ENCODE data around the gene SOX8.

Gene SOX8

DNA sequence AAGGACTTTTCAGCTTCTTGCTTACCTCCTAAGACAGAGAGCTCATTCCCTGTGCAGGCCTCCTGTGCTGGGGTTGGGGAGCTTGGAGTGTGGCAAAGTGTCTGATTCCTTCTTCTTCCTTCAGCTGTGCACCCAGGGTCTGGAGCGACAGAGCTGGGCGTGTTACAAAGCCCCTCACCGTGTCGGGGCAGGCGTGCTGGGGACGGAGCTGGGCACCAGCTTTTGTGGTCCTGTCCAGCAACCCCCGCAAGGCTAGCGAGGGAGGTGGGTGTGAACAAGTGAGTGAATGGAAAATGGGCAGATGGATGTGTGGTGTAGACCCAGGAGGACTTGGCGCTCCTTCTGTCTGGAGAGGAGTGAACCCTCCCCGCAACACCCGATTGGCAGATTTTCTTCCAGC lies 23.7 kb downstream of the SOX8 start:
- TF ChIP-seq CEBPB (IDR thresholded peaks at IDR 0.05) (no peak), TEAD4 (IDR thresholded peaks at IDR 0.05) (no peak), YY1 (IDR thresholded peaks at IDR 0.05; ENCODE audit: low read depth) (no peak), FOXM1 (IDR thresholded peaks at IDR 0.05; ENCODE audit: borderline replicate concordance, low read depth) (no peak), RAD21 (IDR thresholded peaks at IDR 0.05; ENCODE audit: low read depth) (no peak), REST (IDR thresholded peaks at IDR 0.05; ENCODE audit: low read depth) (no peak), ZBTB7A (IDR thresholded peaks at IDR 0.05; ENCODE audit: low read depth) (no peak), NFIC (IDR thresholded peaks at IDR 0.05) (no peak), EP300 (IDR thresholded peaks at IDR 0.05; ENCODE audit: borderline replicate concordance) (no peak), USF1 (IDR thresholded peaks at IDR 0.05) (no peak), TAF1 (IDR thresholded peaks at IDR 0.05; ENCODE audit: low read depth) (no peak), CREB1 (IDR thresholded peaks at IDR 0.05; ENCODE audit: low read depth) (no peak), TCF12 (IDR thresholded peaks at IDR 0.05; ENCODE audit: low read depth) (no peak)
- TF ChIP-seq, protein P1, sequence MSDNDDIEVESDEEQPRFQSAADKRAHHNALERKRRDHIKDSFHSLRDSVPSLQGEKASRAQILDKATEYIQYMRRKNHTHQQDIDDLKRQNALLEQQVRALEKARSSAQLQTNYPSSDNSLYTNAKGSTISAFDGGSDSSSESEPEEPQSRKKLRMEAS (IDR thresholded peaks at IDR 0.05) = no peak

DNA sequence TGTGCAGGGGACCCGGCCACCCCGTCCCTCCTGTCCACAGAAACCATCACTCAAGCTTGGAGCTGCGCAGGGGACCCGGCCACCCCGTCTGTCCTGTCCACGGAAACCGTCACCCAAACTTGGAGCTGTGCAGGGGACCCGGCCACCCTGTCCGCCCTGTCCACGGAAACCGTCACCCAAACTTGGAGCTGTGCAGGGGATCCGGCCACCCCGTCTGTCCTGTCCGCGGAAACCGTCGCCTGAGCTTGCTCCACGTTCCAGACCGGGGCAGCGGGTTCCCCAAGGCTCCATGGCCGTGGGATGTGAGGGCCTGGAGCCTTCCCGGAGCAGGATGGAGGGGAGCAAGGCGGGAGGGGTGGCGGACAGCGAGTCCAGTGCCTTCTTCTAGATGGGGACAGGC lies 25.2 kb downstream of the SOX8 start:
- TF ChIP-seq TEAD4 (IDR thresholded peaks at IDR 0.05) = no peak
- no peak for TF ChIP-seq FOXM1 (IDR thresholded peaks at IDR 0.05; ENCODE audit: borderline replicate concordance, low read depth)
- TF ChIP-seq USF1 (IDR thresholded peaks at IDR 0.05) = no peak
- no peak for TF ChIP-seq CREB1 (IDR thresholded peaks at IDR 0.05; ENCODE audit: low read depth)
- TF ChIP-seq, protein P1 (IDR thresholded peaks at IDR 0.05) = no peak
- no peak for TF ChIP-seq RAD21 (IDR thresholded peaks at IDR 0.05; ENCODE audit: low read depth)
- no peak for TF ChIP-seq NFIC (IDR thresholded peaks at IDR 0.05)
- TF ChIP-seq EP300 (IDR thresholded peaks at IDR 0.05; ENCODE audit: borderline replicate concordance) = no peak
- no peak for TF ChIP-seq REST (IDR thresholded peaks at IDR 0.05; ENCODE audit: low read depth)
- TF ChIP-seq YY1 (IDR thresholded peaks at IDR 0.05; ENCODE audit: low read depth) = no peak
- TF ChIP-seq TCF12 (IDR thresholded peaks at IDR 0.05; ENCODE audit: low read depth) = no peak
- no peak for TF ChIP-seq CEBPB (IDR thresholded peaks at IDR 0.05)
- no peak for TF ChIP-seq ZBTB7A (IDR thresholded peaks at IDR 0.05; ENCODE audit: low read depth)
- TF ChIP-seq TAF1 (IDR thresholded peaks at IDR 0.05; ENCODE audit: low read depth) = no peak
- no peak for TF ChIP-seq EGR1 (IDR thresholded peaks at IDR 0.05)

DNA sequence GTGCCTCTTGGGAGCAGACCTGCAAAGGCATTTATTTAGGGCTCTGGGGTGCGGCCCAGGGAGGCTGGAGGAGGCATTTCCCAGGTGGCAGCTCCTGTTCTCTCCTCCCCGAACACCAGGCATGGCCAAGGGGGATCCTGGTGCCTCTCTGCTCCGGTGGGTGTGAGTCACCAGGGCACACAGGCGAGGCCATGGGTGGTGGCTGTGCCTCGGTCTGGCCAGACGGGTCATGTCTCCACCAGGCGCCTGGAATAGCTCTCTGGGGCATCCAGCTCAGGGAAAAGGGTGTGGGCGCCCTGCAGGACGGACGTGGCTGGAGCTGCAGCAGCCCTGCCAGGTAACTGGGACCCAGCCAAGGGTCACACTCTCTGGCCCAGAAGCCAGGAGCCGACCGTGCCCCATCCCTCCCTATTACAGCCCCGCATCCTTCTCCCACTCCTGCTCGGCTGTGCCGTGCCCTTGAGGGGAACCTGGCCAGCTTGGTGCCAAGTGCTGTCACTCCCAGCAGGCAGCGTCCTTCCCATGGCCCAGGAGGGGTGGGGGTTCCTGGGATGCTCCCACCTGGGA lies 25.8 kb downstream of the SOX8 start:
- TF ChIP-seq REST (IDR thresholded peaks at IDR 0.05; ENCODE audit: low read depth) = no peak
- no peak for TF ChIP-seq ZBTB7A (IDR thresholded peaks at IDR 0.05; ENCODE audit: low read depth)
- TF ChIP-seq YY1 (IDR thresholded peaks at IDR 0.05; ENCODE audit: low read depth) = no peak

DNA sequence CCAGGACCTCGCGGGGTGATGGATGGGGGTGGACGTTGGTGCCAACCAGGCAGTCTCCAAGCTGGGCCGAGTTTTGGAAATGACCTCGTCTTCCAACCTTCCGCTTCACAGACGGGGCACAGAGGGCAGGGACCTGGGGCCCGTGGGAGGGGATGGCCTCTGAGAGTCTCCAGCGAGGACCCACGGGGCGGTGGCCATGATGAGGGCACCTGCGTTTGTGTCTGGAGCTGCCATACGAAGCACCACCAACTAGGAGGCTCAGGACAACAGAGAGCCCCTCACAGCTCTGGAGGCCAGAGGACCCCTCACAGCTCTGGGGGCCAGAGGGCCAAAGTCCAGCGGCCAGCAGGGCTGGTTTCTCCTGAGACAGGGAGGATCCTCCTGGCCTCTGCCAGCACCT lies 26.5 kb downstream of the SOX8 start:
- TF ChIP-seq NFIC (IDR thresholded peaks at IDR 0.05) (no peak), TEAD4 (IDR thresholded peaks at IDR 0.05) (no peak), FOXM1 (IDR thresholded peaks at IDR 0.05; ENCODE audit: borderline replicate concordance, low read depth) (no peak), RAD21 (IDR thresholded peaks at IDR 0.05; ENCODE audit: low read depth) (no peak), CEBPB (IDR thresholded peaks at IDR 0.05) (no peak), ZBTB7A (IDR thresholded peaks at IDR 0.05; ENCODE audit: low read depth) (no peak), USF1 (IDR thresholded peaks at IDR 0.05) (no peak), TCF12 (IDR thresholded peaks at IDR 0.05; ENCODE audit: low read depth) (no peak), EP300 (IDR thresholded peaks at IDR 0.05; ENCODE audit: borderline replicate concordance) (no peak), CREB1 (IDR thresholded peaks at IDR 0.05; ENCODE audit: low read depth) (no peak), EGR1 (IDR thresholded peaks at IDR 0.05) (no peak), TAF1 (IDR thresholded peaks at IDR 0.05; ENCODE audit: low read depth) (no peak), YY1 (IDR thresholded peaks at IDR 0.05; ENCODE audit: low read depth) (no peak), REST (IDR thresholded peaks at IDR 0.05; ENCODE audit: low read depth) (no peak)
- TF ChIP-seq, protein P1 (IDR thresholded peaks at IDR 0.05) = no peak

Measured in Ishikawa (cell line).